ENCODE results near the gene GMDS.

GMDS gene

DNA sequence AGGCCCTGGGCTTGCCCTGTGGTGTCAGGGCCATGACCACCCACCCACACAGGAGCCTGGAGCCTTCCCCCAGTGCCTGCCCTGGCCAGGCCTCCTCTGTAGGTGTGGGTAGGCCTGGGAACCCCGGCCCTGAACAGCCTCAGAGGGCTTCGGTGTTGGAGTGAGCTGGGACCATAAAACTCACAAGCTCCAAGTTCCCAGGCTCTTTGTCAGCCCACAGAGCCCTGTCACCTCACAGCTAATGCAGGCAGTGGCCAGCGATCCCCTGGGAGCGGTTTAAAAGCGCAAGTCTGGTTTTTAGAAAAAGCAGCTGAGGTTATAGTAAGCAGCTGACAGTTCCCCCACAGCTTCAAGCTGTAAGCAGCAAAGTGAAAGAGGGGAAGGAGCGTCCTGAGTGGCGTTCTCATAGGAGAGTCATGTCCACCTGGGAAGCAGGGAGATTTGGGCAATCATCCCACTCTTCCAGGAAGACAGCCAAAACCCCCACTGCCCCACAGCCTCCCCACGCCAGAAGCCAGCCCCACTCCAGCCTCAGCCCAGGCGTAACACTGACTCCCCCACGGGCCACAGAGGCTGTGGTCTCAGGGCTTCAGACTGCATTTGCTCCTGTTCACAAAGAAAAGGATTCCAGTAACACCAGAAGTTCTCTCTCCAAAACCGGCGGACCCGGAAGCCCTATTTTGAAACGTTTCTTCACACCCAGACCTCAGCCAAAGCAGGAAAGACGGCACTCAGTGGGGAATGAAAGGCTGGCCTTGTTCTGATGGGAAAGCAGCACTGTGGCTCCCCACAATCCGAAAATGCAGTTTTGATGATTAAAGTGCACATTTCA is 670.0 kb downstream of the GMDS start:
- no peak for DNase-seq

GRCh38 chr6:1574890-1575209 is 670.6 kb downstream of the GMDS start:
- no peak for DNase-seq

DNA sequence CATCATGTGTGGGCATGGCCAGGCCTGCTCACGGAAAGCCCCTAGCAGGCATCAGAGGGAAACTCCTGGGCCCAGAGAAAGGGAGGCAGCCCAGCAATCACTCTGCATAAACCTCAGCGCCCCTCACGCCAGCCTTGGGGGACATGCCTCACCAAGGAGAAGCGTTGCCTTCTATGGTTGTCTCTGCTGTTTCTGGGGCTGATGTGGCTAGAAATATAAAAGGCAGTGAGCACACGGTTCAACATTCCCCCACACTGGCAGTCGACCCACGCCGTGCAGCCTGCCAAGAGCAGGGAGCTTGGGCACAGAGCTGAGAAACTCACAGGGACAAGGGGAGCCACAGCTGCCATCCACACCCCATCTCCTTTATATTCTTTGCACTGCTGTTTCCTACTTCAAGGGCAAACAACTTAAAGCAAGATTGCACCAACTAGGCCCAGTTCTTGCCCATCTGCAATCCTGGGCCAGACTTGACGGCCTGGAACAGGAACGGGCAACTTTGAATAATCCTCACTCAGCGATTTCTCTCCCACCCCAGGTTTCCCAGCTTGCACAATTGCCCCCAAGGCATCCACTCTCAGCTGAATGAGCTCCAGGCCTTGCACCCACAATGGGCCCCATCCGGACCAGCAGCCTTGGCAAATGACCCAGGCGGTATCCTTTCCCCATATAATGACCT is 671.2 kb downstream of the GMDS start:
- no peak for DNase-seq
